SHP77 treated with DMSO at 0.1 percent for 48 hours (cell line): ENCODE measurements around the gene RPTOR.
"Not testable (repeated sequence)": the region's sequence is repeated elsewhere in the genome, so short reads cannot be mapped to it uniquely, and the experiment has no call there.

ENCODE experiments used
- DNase-seq: peaks from one replicate; lab custom pipeline; 2025; lab: John Stamatoyannopoulos, UW

The RPTOR gene

DNA sequence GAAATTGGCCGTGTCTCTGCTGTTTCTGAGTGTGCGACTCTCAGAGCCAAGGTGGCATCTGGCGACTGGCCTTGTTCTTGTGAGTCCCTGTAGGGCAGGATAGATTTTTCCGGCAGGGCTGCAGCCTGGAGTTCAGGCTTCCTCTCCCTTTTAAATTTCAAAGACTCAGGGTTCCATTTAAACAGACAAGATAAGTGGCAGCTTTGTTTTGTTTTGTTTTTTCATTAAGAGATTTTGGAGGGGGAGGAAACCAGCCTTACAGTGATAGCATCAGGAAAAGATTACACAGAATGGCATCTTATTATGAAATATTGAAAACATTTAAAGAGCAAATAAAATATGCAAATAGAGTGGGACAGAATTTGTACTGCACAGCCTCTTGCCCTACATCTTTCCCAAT, 151.3 kb downstream of the RPTOR start:
- DNase-seq, result no peak

DNA sequence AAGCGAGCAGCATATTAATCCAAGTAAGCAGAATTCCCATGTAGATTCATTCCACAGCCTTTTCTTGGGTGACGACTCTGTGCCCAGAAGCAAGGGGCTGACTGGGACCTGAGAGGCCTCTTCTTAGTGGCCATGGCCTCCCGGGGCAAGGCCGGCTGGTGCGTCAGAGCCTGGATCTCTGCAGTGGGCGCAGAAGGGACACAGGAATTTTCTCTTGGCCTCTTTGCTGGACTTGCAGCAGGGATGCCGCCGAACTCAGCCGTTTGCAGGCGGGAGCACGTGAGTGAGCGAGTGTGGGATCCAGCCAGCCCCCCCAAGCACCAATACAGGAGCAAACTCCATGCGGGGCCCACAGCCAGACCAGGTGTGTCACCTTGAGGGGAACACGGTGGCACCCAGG, 151.8 kb downstream of the RPTOR start:
- DNase-seq, result no peak

DNA sequence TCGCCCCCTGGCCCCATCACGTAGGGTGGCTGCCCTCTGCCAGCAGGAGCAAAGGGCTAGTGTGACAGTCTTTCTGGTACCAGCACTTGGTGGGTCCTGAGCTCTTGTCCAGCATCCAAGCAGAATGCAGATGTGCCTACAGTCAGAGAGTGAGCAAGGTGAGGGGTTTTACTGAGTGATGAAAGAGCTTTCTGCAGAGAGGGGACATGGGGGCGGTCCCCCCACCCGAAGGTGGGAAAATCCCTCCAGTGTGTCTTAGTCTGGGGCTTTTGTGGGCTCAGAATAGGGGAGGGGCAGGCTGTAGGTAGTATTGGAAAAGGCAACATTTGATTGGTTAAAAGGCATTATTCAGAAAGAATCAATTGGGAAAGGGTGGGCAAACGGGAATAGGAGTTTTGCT, 152.3 kb downstream of the RPTOR start:
- no peak for DNase-seq

DNA sequence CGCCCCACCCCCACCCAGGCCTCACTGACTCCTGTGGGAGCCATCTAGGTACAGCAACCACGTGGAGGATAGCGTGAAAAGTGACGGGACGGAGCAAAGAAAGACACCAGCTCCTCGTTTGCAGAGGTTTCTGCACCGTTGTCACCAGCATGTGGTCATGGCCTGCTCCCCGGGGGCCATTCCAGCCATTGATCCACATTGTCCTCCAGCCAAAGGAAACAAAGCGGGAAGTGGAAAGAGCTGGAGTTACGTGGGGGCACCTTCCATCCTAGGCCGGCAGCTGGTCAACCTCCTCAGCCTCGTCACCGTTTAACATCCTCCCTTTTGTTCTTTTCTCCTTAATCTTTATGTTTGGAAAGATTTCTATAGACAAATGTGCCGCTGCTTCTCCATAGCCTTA, 153.7 kb downstream of the RPTOR start:
- DNase-seq, result peak; percentile 47

DNA sequence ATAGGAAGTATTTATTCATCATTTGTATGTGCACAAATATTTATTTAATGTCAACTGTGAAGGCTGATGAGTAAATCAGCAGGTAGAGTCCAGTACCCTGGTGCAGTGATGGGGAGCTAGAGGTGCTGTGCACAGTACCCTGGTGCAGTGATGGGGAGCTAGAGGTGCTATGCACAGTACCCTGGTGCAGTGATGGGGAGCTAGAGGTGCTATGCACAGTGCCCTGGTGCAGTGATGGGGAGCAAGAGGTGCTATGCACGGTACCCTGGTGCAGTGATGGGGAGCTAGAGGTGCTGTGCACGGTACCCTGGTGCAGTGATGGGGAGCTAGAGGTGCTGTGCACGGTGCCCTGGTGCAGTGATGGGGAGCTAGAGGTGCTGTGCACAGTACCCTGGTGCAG, 154.6 kb downstream of the RPTOR start:
- DNase-seq, result not testable (repeated sequence)

DNA sequence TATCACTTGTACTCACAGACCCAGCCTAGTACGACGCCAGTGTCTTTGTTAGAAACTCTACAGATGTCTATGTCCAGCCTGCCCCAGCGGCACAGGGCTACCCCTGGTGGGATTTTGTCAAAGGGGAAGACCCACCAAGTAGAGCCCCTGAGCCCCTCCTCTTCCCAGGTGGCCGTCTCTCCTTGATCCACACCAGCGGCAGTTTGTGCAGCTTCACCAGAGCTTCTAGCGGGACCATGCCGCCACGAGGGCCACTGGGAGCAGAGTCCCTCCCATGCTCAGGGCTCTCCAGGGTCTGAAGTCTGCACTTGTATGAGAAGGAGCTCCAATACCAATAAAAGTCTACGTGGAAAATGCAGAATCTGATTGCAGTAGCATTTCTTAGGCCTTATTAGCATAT, 157.1 kb downstream of the RPTOR start:
- DNase-seq, result no peak

DNA sequence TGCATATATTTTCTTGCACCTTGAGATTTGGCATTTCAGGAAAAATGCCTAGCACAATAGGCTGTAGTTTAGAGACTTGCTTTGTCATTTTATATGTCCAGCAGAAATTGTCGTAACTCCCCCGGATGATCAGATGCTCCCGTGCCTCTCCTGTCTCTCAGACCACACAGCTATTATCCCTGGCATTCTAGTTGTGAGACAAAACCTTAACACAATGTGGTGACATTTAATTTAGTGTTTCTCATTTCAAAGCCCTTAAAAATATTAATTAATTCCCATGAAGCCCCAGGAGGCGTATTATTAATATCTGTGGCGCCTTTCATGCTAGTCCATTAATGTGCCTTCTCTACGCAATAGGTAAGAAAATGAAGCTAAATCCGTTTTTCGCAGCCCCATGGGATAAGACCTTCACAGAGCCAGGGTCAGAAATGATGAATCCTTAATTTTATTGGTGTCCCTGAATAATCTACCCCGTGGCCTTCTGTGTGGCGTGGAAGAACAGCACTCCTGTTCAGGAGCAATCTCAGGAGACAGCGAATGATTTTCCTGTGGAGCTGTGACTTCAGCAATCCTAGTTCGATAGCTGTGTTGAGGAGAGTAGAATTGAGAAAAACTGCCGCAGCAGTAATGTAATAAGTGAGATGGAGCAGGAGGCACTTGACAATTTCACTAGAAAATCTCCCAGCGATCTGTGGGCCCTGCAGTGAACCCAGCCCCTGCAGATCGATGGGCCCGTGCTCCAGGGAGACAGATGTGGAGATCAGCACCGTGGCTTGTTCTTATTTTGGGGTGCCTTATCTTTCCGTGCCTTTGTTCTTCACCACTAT, 157.9 kb downstream of the RPTOR start:
- DNase-seq, result no peak

DNA sequence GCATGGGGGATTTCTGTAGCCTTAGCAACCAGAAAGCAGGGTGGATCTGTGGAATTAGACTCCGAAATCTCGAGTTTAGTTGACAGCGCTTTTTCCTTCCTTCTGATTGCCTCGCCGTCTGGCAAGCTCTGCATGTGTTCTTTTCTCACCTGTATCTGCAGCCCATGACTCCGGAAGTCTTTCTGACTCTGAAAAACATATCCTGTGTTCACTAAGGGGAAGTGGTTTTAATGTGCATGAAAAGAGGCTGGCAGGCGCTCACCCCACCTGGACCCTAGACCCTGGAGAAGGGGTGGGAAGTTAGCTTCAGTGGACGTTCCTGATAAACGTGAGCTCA, 158.5 kb downstream of the RPTOR start:
- DNase-seq, result no peak

DNA sequence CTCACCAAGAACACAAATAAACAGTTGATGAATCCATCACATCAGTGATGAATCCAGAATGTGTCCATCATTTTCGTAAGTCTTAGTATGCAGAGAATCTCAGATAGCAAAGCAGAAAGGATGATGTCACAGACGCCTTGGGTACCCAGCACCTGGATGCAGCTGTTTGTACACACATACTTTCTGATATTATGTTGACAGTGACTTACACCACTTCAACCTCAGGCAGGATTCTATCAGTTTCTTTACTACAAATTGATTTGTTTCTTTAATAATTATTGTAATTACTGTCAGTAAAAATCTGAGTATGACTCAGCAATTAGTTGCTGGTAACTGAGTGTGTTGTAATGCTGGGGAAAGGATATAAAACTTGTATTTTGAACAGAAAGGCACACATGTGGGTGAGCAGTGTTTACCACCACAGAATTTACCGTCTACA, 159.8 kb downstream of the RPTOR start:
- DNase-seq, result no peak

DNA sequence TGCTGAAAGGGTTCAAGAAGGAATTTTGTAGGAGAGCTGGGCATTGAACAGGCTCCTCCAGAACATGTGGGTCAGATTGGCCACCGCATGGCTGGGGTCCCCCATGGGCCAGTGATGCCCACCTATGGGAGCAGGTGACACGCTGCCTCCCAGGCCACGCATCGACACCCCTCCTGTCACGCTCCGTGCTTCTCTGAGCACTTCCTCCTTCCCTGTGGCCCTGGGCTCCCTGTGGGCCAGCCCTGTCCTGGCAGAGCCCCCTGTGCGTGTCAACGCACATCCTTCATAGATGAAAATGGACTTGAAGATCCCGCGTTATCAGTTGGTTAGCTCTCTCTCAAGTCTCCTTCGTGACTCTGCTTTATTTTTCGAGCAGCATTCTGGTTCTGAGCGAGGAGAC, 160.3 kb downstream of the RPTOR start:
- DNase-seq, result no peak

DNA sequence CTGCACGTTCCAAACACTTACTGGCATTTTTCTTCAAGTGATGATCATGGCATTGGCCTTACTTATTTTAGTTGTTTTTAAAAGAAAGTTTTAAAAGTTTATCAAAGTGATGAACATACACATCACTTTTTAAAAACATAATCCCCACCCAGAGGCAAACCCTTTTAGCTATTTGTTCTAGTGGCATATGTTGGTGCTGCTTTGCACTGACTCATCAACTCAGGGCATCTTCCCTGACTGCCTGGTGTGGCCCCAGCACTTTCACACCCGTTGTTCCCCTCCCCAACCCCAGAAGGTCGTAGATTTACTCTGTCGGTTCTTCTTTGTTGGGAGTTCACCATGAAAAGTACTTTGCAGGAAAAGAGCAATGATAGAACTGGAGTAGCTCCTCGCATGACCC, 161.3 kb downstream of the RPTOR start:
- DNase-seq, result no peak

DNA sequence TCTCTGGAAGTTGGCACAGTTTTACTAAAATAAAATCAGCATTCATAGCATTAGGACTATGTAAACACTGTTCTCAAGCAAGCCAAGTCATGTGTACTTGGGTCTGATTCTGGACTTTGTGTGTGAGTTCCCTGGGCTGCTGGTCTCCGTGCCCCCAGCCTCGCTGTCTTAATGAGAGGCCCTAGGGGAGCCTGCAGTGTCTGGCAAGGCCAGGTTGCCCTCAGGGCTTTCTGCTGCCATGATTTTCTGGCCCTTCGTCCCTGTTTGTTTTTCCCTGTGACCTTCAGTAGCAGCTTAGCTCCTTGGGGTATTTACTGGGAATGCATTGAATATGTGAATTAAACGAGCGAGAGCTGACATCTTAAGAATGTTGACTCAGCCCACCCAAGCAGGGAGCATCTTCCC, 161.8 kb downstream of the RPTOR start:
- DNase-seq, result no peak

DNA sequence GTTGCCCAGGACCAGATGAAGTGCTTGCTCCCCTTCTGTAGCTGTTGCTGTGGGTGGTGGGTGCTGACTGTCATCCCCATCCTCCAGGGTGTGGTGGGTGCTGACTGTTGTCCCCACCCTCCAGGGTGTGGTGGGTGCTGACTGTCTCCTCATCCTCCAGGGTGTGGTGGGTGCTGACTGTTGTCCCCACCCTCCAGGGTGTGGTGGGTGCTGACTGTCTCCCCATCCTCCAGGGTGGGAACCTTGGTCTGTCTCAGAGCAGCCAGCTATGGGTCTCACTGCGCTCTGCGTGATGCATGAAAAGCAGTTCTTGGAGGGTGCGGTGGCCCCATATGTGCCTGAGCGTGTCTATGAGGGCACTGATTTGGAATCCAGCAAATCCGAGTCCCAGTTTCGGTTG, 163.8 kb downstream of the RPTOR start:
- no peak for DNase-seq

DNA sequence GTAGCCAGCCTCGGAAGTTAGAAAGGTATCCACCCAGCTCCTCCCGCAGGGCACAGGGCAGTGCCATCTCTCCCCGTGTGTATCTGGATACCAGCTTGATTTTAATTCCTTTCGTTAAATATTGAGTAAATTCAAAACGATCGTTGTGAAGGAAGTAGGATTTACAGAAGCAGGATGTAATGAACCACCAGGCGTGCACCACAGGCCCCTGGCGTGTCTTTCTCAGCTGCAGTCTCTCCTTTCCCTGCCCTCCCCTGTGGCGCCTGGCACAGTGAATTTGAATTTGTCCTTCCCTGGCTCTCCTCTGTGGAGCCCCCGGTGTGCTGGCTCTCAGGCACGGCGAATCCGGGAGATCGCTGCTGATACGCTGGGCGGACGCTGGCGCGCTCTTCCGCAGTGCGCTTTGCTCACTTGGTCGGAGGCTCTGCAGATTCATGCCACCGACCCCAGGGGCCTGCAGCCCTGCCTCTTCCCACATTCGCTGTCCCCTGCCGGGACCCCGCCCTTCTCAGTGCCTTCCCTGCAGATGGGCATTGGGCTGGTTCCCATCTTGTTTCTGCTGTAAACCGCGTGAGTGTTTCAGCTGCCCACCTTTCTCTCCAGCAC, 164.6 kb downstream of the RPTOR start:
- DNase-seq, result no peak

DNA sequence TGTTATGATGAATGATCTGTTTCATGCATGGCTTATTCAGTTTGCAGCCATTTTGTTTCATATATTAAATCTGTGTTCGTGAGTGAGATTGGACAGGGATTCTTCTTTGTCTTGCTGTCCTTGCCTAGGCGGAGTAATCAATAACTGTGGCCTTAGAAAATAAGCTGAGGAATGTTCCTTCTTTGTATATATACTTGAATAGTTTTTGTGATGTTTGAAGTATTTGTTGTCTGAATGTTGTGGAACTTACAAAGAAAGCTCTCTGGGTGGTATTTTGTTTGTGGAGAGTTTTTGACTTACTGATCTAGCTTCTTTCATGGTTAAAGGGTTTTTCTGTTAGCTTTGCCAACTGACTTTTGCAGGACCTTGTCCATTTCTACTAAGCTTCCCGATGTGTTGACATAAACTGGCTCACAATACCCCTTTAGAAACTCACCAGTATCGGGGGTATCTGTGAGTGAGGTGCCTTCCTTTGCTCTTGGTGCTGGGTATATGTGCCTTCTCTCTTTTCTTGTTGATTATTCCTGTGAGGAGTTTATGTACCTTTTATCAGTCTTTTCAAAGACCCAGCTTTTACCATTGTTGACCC, 166.2 kb downstream of the RPTOR start:
- no peak for DNase-seq

DNA sequence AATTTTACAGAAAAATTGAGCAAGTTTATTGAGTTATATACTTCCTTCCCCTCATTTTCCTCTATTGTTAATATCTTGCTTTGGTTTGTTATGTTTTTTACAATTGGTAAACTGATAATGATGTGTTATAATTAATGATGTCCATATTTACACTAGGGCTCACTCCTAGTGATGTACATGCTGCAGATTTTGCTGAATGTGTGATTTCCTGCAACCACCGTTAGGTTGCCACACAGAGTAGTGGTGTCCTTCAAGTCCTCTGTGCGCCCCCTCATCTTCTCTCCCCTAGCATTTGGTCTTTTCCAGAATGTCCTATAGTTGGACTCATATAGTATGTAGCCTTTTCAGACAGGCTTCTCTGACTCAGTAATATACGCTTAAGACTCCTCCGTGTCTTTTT, 167.5 kb downstream of the RPTOR start:
- DNase-seq, result no peak

DNA sequence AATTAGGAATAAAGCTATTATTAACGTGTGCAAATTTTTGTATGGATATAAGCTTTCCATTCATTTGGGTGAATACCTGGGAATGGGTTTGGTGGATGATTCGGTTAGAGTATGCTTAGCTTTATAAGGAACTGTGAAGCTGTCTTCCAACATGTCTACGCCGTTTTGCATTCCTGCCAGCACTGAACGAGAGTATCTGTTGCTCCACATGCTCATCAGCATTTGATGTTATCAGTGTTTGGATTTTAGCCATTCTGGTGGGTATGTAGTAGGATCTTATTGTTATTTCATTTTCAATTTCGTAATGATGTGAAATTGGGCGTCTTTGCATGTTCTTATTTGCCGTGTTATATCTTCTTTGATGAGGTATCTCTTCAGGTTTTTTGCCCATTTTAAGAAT, 168.0 kb downstream of the RPTOR start:
- no peak for DNase-seq

DNA sequence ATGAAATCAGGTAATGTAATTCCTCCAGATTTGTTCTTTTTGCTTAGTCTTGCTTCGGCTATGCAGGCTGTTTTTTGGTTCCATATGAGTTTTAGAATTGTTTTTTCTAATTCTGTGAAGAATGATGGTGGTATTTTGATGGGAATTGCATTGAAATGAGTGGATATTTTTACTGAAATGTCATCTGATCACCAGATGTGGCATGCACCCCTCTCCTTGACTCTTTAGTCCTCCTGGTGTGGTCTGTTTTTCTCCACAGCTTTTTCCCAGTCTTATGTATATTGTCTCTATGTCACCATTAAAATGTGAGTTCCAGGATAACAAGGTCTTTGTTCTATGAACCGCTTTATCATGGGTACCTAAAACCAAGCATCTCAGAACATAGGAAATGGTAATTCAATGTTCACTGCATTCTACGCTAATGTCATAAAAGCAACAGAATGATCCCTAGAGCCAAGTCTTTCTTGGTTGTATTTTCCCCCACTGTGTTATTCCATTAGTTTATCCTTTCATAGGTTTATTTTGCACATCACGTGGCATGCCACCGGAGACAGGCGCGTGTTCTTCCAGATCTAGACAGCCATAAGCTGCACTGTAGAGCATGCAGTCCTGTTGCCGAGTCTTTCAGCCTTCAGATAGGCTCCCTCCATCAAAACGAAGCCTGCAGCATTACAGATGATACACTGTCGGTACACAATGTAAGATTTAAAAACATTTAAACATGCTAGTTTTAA, 172.5 kb downstream of the RPTOR start:
- DNase-seq, result no peak

DNA sequence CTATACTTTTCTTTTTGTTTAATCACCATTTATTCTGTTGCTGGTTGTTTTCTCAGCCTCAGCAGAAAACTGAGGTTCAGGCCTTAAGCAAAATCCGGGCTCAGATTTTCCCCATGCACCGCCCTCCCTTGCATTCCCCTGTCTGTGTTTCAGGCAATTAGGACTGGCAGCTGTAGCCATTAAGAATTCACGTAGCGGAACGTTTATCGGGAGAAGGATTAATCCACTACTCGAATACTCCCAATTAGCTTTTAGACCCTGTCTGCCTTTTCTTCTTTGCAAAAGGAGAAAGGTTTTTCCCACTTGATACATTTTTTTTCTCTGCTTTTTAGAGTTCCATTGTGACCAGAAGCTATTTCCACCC, 173.1 kb downstream of the RPTOR start:
- no peak for DNase-seq

DNA sequence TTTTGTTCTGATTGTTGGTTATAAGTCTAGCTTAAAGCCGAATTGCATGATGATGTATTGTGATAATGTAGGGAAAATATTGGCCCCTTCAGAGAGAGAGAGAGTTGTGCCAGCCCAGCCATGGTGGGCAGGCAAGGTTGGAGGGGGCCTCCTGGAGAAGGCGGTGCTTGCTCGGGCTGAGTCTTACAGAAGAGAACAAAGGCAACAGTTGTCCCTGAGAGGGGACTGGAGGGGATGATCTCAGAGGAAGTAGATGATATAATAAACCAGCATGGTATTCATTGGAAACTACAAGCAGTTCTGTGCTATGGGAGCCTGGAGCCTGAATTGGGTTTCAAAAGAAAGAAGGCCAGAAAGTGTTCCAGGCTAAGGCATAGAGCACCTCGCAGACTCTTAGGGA, 173.8 kb downstream of the RPTOR start:
- no peak for DNase-seq

DNA sequence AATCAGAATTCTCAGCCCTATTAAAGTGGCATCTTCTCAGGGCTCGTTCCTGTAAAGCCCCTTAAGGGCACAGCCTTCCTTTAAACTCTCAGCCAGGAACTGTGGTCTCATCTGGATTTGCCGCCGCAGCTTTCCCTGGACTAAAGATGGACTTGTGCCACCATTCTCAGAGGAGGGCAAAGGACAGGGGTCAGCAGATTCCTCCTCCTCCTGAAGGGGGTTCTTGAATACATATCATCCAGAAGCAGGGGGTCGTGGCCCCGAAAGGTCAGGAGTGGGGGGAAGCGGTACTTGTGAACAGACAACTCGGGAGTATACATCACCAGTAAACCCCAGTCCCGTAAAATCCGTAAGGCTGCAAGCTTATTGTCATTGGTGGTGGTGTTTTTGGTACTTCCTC, 174.8 kb downstream of the RPTOR start:
- DNase-seq, result no peak

DNA sequence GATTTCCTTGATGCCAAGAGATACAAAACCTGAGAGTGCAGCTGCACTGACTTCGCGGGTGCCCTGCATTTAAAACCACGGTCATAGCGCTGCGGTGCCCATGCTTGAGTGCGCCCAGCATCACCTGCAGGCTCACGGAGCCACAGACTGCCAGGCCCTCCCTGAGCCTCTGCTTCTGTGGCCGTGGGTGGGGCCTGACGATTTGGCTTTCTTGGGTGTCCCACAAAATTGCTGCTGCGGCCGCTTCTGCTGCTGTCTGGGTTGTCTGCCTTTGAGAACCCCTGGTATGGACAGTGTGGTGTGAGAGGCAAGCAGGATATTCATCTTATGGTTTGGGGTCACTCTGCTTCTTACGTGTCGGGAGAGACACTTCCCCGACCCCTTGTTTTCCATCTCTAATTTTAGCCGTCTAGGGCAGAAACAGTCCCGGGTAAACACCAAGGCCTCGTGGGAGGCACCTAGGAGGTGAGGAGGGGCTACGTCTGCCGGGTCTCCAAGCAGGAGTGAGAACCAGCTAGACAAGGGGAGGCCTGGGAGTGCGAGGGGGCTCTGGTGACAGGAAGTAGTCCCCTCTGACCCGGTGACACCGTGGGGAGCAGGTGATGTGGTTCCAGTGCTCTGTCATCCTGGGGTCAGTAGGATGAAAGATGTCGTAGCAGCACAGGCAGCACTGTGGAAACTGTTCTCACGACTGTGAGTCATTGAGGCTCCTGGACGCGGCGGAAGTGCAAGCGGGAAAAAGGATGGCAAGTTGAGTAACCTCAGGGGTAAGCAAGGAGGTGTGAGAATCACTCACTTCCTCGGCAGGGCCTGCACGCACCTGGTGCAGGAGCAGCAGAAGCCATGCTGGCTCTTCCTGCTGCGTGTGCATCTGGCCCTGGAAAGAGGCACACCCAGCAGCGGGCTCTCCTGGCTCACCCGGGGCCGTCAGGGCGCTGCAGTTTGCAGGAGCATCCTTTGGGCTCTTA, 176.3 kb downstream of the RPTOR start:
- DNase-seq, result peak; percentile 64
